AG04449 (cell line): ENCODE measurements around the gene MGP.

Source experiments
- CTCF ChIA-PET: fragments of 350-600 bp; formaldehyde crosslinking; extraction: SDS; loops from one replicate; lab custom pipeline; 2021; ENCODE audit warnings: antibody characterized with exemption; lab: Yijun Ruan, JAX
- POLR2A ChIA-PET: fragments of 400-600, 350-600 bp; formaldehyde crosslinking; extraction: SDS; loops from one replicate; lab custom pipeline; 2020; ENCODE audit warnings: antibody characterized with exemption, inconsistent platforms; lab: Yijun Ruan, JAX
- DNase-seq: peaks from one replicate; pipeline ENCODE4 v3.0.0-alpha.2; 2010; ENCODE audit warnings: low read depth, low spot score
- H3K4me3 ChIP-seq: 2 replicates; pipeline ENCODE4 v1.5.1; 2011; ENCODE audit warnings: low read depth, mild to moderate bottlenecking, control low read depth, low read length
- CTCF ChIP-seq: IDR thresholded peaks from one replicate; pipeline ENCODE4 v1.5.1; 2011; ENCODE audit warnings: mild to moderate bottlenecking, moderate library complexity, low read length, control low read depth, inconsistent platforms; ENCODE audit not compliant: insufficient read depth; ENCODE audit errors: missing control alignments

The MGP gene

GRCh38 chr12:14900521-14901227 lies 15.0 kb upstream of the MGP start:
- POLR2A ChIA-PET: no interaction called here
- no peak for DNase-seq
- CTCF ChIA-PET: no interaction called here
- no peak for TF ChIP-seq CTCF
- H3K4me3 ChIP-seq: no peak overlapping the region

DNA sequence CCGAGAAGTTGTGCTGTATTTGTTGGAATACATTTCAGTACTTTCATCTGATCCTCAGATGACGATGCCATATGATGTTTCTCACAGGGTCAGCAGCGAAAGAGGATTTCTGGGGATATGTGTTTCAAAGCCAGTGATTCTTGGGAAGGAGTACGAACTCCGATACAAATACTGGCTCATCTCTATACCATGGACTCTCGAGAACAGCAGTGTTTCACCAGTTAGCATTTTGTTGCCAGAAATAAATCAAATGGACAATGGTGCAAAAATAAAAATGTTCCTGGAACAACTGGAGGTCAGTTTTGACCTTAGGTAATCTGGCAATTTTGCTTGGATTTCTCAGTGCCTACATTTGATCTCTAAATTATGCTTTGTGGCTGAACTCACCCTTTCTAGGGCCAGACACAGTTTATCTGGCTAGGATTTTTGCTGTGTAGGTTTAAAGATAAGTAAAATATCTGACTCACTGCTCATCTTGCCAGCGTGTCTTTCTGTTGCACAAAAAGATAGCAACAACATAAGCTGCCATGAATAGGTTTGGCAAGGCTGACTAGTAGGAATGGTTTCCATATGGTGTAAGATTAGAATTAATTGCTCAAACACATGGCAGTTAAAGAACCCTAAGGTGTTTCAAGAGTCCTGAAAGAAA lies 11.0 kb upstream of the MGP start:
- H3K4me3 ChIP-seq: no peak overlapping the region
- peak; percentile 60 for DNase-seq
- TF ChIP-seq CTCF: no peak
- POLR2A ChIA-PET: no interaction called here
- CTCF ChIA-PET: interaction anchor here (0.8 kb wide), 1 partner anchor 10 kb away, joined by 3 read pairs; no protein-coding TSS in a partner anchor

DNA sequence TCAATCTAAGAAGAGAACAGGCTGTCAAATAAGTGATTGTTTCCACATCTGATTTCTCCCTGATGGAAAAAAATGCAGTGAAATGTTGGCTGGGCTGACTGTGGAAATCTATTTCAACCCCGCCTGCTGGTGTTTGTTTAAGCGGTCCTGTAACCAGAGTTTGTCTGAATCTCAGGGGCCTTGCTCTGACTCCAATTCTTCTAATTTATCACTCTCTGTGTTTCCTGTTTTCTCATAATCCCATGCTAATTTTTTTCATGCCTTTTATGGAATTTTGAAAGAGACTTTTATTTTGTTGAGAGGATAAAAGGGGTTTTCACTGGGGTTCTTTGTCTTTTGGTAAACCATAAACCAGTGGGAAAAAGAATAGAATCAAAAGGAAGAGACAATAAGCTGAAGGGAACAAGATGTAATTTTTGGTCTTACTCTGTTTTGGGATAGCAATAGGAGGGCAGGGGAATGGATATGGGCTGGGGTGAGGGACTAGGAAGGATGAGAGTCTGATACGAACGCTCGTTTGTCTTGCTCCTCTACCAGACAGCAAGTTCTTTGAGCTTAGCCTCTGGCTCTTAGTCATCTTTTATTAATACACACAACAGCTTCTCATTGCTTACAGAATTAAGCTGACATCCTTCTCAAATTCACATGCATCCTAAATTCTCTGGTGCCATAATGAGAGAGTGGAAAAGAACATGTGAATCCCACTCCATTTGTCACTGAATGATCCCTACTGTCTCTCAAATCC lies 8.0 kb upstream of the MGP start:
- TF ChIP-seq CTCF: peak; percentile 3
- CTCF ChIA-PET: interaction anchor here (0.7 to 2.4 kb wide), 4 partner anchors 16 to 102 kb away, joined by 3 to 7 read pairs (median 4); no protein-coding TSS in a partner anchor
- no peak for DNase-seq
- no peak overlapping the region for H3K4me3 ChIP-seq
- POLR2A ChIA-PET: no interaction called here

- TF ChIP-seq CTCF: no peak
- H3K4me3 ChIP-seq: no peak overlapping the region
- ChIA-PET POLR2A (no interaction called here), CTCF (interaction anchor here (1.2 to 2.4 kb wide), 3 partner anchors 17 to 48 kb away, joined by 3 to 7 read pairs (median 4); no protein-coding TSS in a partner anchor)
- DNase-seq: no peak
Measured at GRCh38 chr12:14892726-14893505, 7.3 kb upstream of the MGP start.

DNA sequence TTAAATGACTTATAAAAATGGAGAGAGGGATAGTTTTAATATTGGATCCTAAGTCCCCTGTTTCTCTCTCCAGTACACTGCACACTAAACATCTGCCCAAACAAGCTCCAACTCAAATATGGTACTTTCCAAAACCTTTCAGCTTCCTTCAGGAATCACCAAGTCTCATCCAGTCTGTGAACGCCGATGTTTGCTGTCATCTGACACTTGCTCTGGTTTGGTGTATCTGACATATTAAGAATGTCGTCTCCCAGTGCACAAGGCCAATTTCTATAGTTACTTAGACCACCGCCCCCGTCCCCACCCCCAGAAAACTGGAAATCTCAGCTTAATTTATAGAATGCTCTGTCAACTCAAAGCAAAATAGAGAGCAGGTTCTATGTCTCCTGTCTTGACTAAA lies 5.0 kb upstream of the MGP start:
- no peak overlapping the region for H3K4me3 ChIP-seq
- no peak for DNase-seq
- ChIA-PET CTCF (interaction anchor here (0.8 to 1.6 kb wide), 4 partner anchors 14 to 101 kb away, joined by 3 to 7 read pairs (median 3); no protein-coding TSS in a partner anchor), POLR2A (no interaction called here)
- no peak for TF ChIP-seq CTCF
